GM19397 (cell line): ENCODE data around the gene MOB3A.

ENCODE experiments used
- ATAC-seq: cut with Tn5 transposase; IDR thresholded peaks from one replicate; pipeline ENCODE4 v1.9.1; 2021; ENCODE audit warnings: mild to moderate bottlenecking, moderate library complexity; ENCODE audit not compliant: unreplicated experiment

Gene MOB3A

GRCh38 chr19:2047449-2048103 lies 48.5 kb downstream of the MOB3A start:
- no peak for ATAC-seq

- ATAC-seq, result no peak
Measured at GRCh38 chr19:2047076-2047448, 49.1 kb downstream of the MOB3A start.

DNA sequence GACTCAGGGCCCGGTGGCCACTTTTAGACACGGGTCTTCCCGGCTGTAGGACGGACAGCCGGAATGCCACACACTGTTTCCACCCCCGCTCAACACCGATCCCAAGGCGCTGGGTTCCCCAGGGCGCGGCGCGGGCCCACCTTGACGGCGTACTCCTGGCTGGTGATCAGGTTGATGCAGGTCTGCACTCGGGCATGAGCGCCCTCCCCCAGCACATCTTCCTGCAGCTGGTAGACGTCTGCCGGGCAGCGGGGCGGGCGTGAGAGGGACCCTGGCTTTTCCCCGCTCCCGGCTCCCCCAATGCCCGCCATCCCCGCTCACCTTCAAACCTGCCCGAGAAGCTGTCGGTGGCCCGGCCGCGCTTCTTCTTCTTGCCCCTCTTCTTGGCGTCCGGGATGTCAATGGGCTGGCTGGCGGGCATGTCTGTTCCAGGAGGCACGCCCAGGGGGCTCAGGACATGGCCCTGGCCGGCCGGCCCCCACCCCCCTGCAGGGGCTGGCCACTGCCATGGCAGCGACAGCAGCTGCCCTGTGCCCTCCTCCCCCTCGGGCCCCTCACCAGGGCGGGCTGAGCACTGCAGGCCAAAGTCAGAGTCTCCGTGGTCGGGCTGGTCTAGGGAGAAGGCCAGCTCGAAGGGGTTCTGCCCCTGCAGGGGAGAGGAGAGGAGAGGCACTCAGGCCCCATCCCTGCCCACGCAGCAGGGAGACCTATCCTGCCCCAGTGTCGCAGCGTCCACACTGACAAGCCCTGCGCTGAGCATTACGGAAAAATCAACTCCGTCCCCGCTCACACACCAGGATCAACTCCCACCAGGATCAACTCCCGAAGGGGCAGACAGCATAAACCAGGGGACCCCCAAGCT lies 49.8 kb downstream of the MOB3A start:
- no peak for ATAC-seq

DNA sequence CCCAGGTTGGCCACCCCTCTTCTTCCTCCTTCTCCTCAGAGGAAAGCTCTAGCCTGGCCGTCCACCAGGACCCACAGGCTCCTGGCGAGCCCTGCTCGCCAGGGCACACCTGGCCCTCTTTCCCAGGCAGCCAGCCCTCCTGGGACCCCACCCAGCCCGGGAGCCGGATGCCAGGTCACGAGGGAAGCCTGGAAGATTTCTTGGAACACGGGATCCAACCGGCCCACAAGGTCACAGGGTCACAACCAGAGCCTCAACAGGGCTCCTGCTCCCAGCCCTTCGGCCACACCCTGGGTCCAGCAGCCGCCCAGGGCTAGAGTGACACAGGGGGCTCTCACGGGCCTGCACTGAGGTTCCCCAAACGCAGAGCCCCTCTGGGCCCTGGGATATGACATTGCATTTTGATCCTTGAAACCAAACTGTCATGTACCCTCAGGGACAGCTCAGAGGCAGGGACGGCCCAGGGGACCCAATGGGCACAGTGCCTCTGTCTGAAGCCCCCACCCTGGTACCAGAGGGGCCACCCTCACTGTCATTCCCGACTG lies 50.6 kb downstream of the MOB3A start:
- ATAC-seq, result no peak

GRCh38 chr19:2044709-2045500 lies 51.2 kb downstream of the MOB3A start:
- no peak for ATAC-seq

GRCh38 chr19:2043961-2044708 lies 52.0 kb downstream of the MOB3A start:
- ATAC-seq, result no peak

DNA sequence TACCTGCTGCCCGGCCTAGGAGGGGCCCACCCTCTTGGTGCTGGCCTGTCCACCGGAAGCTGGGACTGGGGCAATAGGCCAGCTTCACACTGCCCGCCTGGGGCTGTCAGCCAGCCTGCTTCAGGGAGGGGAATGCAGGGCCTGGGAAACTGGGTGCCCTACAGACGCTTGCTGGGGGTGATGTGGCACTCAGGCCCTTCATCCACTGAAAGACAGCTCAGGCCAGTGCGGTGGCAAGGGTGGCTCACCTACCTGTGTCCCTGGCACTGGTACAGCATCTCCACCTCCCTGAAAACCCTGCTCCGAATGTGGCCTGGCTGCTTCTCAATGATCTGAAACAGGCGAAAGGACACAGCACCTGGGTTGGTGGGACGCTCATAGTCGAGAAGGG lies 52.9 kb downstream of the MOB3A start:
- no peak for ATAC-seq

GRCh38 chr19:2042485-2043250 lies 53.5 kb downstream of the MOB3A start:
- ATAC-seq, result no peak

DNA sequence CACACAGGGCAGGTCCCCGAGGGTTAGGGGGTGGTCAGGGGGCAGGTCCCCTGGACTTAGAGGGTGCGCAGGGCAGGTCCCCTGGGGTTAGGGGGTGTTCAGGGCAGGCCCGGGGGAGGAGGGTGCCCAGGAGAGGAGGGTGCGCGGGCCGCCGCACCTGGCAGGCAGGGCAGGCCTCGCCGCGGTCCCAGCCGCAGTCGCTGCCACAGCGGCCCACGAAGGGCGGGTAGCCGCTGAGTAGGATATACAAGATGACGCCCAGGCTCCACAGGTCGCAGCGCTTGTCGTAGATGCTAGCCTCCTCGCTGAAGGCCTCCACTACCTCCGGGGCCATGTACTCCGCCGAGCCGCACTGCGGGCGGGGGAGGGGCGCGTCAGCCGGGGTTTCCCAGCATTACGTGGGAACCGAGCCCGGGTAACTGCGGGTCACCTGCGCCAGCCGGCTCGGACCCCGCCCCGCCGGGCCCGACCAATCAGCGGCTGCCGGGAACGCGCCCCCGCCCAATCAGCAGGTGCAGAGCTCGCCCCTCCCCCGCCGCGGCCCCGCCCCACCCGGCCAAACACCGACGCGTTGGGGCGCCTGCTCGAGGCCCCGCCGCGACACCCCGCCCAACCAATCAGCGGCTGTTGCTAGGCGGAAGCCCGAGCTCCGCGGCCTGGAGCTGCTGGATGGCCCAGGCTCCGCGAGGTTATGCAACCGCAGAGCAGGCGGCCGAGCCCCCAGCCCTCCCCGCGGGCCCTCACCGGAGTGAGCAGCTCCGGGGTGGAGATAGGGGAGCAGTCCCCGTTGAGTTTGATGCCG lies 54.2 kb downstream of the MOB3A start:
- ATAC-seq, result peak; percentile 77

DNA sequence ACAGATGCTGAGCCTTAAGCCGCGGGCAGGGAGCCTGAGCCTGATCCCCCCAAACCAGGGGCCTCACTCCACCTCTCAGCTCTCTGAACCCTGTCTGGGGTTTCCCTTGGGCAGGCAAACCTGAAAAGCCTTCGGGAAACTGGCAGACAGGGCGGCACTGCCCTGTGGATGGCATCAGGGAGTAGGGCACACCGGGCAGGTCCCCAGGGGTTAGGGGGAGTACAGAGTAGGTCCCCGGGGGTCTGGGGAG lies 54.8 kb downstream of the MOB3A start:
- no peak for ATAC-seq

DNA sequence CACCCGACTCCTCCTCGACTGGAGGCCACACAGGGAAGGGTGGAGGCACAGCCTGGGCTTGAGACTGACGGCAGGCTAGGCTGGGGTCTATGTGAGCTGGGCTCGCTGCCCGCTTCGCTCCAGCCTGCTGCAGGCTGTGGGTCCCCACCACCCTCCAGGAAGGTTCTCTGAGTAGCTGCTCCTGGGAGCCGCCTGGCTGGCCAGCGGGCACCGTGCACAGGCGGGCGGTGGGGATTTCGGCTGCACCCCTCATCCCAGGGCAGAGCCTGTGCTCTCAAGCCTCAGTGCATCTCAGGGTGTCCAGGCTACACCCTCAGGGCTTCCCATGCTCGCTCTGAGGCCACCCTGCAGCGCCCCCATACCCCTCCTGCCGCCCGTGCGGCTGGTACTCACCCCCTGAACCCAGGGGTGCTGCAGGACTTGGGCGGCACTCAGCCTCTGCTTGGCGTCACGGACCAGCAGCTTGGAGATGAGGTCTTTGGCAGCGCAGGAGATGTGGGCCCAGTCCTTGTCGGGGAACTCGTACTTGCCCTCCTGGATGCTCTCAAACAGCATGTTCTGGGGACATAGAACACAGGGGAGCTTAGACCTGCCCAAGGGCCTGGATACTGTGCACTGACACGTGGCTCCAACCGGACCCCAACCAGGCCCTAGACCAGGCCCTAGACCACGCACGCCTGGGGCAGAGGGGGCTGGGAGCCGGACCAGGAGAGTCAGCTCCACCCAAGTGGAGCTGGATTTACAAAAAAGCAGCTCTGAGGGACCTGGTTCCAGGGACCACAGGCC lies 55.3 kb downstream of the MOB3A start:
- ATAC-seq, result no peak

DNA sequence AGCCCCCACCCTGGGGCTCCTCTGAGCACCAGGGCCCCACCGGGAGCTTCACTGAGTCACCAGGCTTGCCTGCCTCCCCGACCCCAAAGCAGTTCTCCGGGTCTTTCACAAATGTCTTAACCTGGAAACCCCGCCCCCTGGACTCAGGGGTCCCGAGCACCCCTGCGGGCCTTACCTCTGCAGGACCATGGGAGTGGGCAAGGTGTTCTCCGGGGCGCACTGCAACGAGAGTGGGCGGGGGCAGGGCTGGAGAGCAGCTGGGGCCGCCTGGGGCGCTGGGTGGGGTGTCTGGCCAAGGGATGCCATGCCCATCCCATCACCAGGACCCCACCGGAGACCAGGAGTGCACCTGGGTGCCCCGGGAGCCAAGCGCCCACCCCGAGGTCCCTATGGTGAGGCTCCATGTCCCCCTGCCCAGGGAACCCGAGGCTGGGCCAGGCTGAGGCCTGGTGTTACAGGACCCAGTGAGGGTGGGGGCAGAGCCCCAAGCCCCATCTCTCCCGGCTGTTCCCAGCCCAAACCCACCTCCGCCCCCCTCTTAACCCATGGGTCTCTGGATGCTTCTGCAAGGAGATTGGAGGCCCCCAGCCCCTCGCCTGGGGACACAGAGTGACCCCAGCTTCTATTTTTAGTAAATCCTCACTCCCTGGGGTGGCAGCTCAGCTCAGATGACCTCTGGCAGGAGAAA lies 56.0 kb downstream of the MOB3A start:
- no peak for ATAC-seq

DNA sequence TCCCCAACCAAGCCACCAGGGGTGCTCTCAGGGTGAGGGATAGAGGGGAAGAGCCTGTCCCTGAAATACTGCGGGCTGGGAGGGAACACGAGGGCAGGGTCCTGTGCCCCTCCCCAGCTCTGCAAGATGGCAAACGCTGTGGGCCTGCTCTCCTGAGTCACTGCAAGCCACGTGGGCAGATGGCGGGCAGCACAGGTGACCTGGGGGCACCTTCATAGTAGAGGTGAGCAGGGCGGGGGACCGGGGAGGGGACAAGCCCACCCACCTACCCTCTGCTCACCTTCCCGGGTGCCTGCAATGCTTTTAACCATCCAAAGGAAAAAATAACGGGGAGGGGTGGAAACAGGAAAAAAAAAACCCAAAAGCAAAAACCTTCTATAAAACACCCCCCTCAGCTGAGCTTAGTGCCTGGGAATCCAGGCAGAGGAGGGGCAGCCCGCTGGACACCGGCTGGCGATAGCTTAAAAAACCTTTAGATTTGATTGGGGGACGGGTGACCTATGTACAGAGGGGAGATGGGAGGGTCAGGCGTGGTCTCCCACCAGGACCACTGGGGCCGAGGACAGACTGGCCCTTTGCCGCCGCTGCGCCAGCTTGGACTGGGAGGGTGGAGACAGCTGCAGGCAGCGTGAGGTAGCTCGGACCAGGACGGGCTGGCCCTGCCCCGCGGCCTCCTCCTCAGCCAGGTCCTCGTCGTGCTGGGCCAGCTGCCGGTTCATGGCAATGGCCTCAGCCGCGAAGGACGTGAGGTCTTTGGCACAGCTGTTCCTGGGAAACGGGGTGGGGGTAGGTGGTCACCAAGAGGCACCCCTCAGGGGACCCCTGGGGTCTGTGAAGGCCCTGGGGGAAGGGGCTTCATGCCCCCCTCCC lies 56.8 kb downstream of the MOB3A start:
- no peak for ATAC-seq

- ATAC-seq, result no peak
Measured at GRCh38 chr19:2038284-2039088, 57.6 kb downstream of the MOB3A start.

GRCh38 chr19:2037651-2038255 lies 58.4 kb downstream of the MOB3A start:
- ATAC-seq, result no peak

GRCh38 chr19:2036424-2036823 lies 59.7 kb downstream of the MOB3A start:
- no peak for ATAC-seq
